GM15510 (cell line): ENCODE results near the gene SERGEF.

Experiments
- POLR2A ChIP-seq: IDR thresholded peaks from 3 replicates; pipeline ENCODE4 v1.6.1; 2011; ENCODE audit warnings: borderline replicate concordance; ENCODE audit not compliant: insufficient read length; ENCODE audit errors: extremely low read depth

The SERGEF gene

DNA sequence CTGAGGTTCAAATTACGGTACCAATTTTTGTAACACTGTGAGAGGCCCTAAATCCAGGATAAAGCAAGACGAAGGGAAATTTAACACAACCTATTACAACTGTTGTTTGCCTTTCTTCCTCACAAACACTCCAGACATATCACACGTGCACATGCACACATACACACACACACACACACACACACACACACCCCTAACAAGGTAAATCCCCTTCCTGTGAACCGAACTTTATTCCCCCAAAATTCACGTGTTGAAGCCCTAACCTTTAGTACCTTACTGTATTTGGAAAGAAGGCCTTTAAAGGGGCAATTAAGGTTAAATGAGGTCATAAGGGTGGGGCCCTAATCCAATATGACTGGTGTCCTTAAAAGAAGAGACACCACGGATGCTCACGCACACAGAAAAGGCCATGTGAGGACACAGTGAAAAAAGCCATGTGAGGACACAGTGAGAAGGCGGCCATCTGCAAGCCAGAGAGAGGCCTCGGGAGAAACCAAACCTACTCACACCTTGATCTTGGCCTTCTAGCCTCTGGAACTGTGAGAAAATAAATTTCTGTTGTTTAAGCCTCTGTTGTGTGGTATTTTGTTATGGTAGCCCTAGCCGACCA is 1.8 kb downstream of the SERGEF start:
- TF ChIP-seq POLR2A, result no peak

DNA sequence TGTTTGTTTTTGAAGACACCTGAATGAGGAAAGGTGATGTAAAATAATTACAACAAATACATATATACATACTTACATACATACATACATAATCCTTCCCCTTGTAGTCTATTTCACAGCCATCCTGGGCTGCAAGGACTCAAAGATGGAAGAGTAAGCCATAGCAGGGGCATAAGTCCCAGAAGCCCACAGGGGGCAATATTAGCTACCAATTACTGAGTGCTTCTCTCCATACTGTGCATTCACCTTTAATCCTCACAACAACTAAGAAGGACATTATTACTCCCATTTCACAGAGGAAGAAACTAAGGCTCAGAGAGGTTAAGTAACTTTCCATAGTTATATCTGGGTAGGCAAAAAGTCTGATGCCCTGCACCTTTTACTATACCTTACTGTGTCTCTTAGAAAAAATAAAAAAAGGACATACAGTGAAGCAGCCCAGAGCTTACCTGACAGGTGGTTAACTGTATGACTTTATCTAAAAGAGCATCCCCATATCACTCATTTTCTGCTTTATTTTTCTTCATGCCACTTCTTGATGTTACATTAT is 2.7 kb downstream of the SERGEF start:
- TF ChIP-seq POLR2A, result no peak

DNA sequence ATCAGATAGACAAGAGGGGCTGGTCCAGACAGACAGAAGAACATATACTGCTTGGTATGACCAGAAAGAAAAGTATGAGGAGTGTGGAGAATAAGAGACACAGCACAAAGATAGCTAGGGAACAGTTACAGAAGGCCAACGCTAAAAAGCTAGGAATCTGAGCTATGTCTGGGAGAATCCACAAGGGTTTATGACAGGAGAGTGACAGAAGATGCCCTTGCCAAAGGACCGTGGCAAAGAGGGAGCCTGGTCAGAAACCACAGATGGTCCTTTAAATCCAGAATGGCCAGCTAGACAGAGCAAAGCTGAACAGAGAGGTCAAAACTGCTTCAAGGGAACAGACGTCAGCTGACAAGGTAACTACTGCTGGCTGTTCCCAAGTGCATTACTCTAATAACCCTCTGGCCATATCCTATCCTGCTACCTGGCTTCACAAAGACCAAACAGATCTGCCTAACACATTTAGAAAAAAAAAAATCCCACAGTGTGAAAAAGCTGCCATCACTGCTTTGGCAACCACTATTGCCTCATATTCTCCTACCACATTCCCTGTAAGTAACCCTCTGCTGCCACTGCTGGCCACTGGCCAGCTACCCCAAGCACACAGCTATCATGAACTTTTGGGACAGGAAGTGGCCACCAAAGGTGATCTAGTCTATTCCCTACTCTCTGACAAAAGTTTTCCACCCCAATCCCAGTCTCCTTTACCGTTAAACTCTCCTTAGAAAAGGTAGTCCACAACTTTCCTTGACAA is 7.3 kb downstream of the SERGEF start:
- TF ChIP-seq POLR2A, result no peak

DNA sequence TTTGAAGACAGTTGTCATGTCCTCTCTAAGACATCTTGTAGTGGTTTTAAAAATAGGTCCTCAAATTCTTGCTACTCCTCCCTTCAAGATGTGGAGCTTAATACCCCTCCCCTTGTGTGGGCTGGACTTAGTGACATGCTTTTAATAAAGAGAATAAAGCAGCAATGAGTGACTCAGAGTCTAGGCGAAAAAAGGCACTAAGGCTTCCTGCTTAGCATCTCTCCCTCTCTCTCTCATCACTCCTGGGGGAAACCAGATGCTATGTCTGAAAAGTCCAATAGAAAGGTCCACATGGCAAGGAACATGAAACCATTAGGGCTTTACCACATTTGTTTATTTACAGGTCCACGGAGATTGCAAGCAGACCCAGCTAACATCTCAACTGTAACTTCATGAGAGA is 11.7 kb downstream of the SERGEF start:
- no peak for TF ChIP-seq POLR2A

DNA sequence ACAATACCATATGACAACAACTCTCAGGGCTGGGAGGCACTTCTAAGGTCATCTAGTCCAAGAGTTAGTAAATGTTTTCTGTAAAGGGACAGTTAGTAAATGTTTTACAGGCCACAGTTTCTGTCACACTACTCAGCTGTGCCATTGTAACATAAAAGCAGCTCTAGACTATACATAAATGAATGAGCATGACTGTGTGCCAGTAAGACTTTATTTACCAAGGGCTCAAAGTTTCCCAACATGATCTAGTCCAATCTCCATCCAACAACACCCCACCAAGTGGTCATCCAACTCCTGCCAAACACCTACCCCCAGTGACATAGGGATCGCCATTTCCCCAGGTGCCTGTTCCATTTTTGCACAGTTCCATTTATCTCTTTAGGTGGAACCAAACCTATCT is 12.1 kb downstream of the SERGEF start:
- no peak for TF ChIP-seq POLR2A

DNA sequence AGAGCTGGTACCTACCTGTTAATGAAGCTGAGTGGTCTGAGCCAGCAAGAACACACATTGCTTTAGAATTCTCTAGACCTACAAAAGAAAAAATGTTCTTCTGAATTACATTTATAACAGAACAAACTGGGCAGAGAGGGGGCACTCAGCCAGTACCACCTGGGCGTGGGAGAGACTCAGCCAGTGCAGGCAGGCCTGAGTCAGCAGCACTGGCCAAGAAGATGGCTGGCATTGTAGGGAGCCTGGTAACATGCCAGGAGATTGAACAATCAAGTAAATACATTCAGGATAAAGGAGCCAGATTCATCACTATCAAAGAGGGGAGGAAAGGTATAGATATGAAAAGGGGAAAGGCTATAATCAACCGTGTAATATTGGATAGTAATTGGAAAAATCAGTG is 19.9 kb downstream of the SERGEF start:
- no peak for TF ChIP-seq POLR2A

DNA sequence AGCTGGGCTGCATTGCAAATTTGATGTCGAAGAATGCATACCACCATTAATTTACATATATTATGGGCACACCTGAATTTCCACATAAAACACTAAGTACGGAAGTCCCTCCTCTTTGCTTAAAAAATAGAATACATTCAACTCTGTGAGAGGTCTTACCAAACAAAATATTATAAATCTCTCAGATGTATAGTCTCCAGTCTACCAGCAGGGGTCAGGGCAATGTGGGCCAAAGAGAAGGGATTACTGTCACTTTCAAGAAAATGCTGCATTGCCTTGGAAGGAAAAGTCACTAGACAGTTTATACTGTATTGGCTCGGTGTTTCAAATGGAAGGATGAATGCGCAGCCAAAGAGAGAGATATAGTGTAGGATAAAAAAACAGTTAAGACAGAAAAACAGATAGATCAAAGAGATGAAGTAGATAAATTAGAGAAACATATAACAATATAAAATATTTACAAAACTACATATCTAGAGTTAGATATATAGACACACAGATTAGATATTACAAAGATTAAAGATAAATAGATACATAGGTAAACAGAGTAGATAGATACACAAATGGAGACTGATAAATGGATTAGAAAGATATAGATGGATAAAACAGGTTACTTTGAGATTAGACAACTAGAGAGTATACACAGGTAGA is 20.9 kb downstream of the SERGEF start:
- no peak for TF ChIP-seq POLR2A

DNA sequence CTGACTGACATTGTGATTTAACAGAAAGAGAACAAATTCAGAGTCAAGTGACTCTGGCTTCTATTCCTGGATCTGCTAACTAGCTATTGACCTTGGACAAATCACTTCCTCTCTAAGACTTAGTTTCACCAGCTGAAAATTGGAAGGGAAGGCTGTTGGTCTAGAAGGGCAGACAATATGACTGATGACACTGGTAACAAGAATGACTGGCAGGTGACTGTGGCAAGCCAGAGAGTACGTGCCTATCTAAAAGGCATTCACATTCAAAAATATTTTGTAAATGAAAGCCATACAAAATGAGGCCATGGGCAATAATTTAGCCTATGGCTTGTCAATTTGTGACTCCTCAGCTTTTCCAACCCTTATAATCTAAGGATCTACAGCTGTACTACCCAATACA is 23.5 kb downstream of the SERGEF start:
- TF ChIP-seq POLR2A, result no peak

DNA sequence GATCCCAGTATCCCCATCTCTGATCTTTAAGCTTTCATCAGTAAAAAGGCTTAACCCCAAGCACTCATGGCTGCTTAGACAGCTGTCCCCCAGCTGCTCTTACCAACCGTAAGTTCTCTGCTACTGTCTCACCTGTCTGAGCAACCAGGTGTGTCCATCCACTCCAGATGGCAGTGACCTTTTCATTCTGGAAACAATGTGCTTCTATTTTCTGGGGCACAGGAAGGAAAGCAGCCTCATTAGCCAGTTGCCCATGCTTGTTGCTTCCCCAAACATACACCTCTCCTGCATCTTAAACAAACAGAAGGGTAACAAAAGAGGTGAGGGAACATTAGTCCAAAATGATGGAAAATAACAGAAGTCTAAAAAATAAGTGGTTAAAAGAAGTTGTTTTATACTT is 24.4 kb downstream of the SERGEF start:
- TF ChIP-seq POLR2A, result no peak

DNA sequence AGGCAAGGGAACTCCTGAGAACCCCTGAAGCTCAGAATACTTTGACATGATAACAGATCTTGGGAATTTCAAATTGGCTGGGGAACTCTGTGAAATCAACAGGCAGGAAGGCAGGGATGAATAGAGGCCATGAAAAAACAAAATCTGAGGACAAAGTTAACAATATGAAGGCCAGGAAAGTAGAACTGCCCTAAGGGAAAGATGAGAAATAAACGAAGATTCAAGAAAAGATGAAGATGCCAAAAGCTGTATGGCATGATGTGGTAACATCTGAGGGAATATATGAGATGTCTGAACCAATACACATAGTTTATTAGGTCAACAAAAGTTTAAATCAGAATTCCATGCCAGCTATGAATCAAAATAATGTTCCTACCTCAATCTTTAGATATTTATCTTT is 25.0 kb downstream of the SERGEF start:
- no peak for TF ChIP-seq POLR2A

DNA sequence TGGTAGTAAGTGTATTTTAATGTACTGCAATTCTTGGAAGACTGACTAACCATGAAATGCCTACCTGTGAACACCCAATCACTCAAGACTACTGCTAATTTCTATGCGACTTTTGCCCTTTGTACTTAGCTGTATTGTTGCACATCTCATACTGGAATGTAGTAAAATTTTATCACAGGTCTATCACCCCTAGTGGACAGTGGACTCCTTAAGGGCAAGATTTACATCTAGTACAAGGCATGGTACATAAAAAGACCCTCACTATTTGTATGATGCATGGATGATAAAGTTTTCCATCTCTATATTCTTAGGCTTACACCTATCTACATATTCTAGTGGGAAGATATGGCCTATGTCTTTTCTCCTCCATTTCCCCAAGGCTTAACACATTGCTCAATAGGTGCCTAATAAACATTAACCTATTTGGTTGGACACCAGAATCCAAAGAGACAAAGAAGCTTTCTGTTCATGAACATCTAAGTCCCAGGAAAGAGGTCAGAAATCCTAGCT is 26.1 kb downstream of the SERGEF start:
- no peak for TF ChIP-seq POLR2A

DNA sequence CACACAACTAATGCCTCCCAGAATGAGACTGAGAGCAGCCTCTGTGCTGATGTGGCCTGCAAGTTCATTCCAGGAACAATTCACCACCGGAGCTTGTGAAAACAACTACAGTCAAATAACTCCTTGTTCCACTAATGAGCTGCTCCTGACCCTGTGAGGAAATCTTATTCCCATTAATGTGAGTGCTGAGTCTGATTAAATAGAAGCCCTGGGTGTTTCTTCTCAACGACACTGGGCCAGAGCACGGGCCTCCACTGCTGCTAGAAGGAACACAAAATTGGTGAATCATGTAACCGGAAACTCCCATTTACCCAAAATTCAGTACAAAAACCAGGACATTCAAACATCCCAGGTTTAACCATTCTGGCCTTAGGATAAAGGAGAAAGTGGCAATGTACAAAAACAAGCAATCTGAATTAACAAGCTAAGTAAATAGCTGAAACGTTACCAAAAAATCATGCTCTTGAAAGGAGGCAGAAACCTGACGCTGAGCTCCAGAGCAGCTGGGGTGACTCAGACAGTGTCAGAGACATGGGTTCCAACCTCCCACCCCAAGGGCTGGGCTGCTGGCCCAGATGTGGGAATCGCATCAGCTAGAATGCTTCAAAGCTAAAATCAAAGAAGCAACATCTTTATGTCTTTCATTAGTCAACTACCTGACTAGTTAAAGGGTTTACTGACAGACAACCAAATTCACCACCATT is 26.7 kb downstream of the SERGEF start:
- TF ChIP-seq POLR2A, result no peak

DNA sequence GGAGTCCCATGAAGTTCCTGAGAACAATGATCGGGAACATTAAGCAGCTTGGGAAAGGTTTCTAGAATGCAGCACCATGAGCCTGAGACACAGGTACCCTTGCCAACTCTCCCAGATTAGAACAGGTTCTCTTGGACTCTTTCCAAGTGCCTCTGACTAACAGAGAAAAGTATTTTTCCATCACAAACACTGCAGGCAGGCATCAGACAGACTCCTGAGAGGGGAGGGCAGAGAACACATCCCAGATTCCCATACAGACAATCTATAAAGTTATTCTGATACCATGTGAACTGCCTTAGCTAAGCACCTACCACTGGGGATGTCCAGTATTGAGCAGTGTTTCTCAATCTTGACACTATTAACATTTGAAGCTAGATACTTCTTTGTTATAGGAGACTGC is 27.3 kb downstream of the SERGEF start:
- TF ChIP-seq POLR2A, result no peak

DNA sequence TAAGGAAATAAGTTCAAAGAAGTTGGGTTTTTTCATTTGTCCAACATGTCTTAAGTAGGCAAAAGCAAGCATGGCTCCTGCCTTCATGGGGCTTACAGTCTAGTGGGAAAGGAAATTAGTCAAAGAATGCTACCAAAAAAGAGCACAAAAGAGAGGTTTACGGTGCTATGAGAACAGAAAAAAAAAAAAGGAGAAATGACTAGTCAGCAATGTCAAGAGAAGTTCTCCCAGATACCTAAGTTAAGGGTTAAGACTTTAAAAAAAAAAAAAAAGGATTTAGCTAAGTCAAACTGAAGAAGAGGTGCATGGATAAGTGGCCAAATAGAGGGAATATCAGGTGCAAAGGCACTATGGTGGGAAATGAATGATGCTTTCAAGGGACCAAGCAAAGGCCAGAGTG is 29.3 kb downstream of the SERGEF start:
- no peak for TF ChIP-seq POLR2A
